Gastrocnemius medialis (tissue), 4 donors: Measurements from ENCODE around the gene PHOX2A. TPM values are rescaled to one million over a fixed set of nuclear protein-coding genes. Genes with fewer than 3 reads are reported as not detected.
A peak's percentile ranks its signal among the peaks of the same experiment; 100 is the strongest.

ENCODE experiments used
- ATAC-seq, 2 donors: fragments of 150-250 bp; one replicate each; pipeline ENCODE4 v1.9.1; 2016
- DNase-seq, 2 donors: peaks; one replicate each; pipeline ENCODE4 v3.0.0-alpha.2; 2019
- H3K27ac ChIP-seq, 4 donors: fragments of 200-600 bp; sonication (generic); 1 replicate in 1 of 4; 2 replicates in 3 of 4; pipeline ENCODE4 v1.5.1; 2016 to 2018; ENCODE audit warnings: mild to moderate bottlenecking in 2 of 4, moderate library complexity in 1 of 4
- H3K27me3 ChIP-seq, 3 donors: fragments of 200-600 bp; sonication (generic) in 2 of 3; 1 replicate in 1 of 3; 2 replicates in 2 of 3; pipeline versions ENCODE4 v1.5.1 to v1.6.0; 2016 to 2019; ENCODE audit warnings: mild to moderate bottlenecking in 1 of 3, moderate library complexity in 1 of 3
- H3K36me3 ChIP-seq, 2 donors: fragments of 200-600 bp; sonication (generic) in 1 of 2; one replicate each; pipeline ENCODE4 v1.5.1; 2017 to 2018
- H3K4me1 ChIP-seq, 2 donors: fragments of 200-600 bp; sonication (generic) in 1 of 2; one replicate each; pipeline ENCODE4 v1.5.1; 2016 to 2017; ENCODE audit warnings: mild to moderate bottlenecking in 2 of 2
- H3K4me3 ChIP-seq, 4 donors: fragments of 200-600 bp; sonication (generic) in 3 of 4; 1 replicate in 1 of 4; 2 replicates in 3 of 4; pipeline ENCODE4 v1.5.1; 2016 to 2019; ENCODE audit warnings: mild to moderate bottlenecking in 2 of 4
- H3K9me3 ChIP-seq, 3 donors: fragments of 200-600 bp; sonication (generic) in 2 of 3; 1 replicate in 1 of 3; 2 replicates in 2 of 3; pipeline ENCODE4 v1.5.1; 2016 to 2019
- CTCF ChIP-seq, 5 experiments: fragments of 450-650 bp in 3 of 5; fragments of 200-600 bp in 2 of 5; sonication (generic) in 2 of 5; IDR thresholded peaks in 4 of 5; conservative IDR thresholded peaks in 1 of 5; 1 replicate in 4 of 5; 2 replicates in 1 of 5; pipeline ENCODE4 v1.5.1; 2016 to 2019; ENCODE audit warnings: antibody characterized with exemption in 5 of 5, mild to moderate bottlenecking in 3 of 5, moderate library complexity in 3 of 5
- POLR2A ChIP-seq, 2 donors: fragments of 450-650 bp; IDR thresholded peaks; one replicate each; pipeline ENCODE4 v1.6.1; 2017; ENCODE audit warnings: antibody characterized with exemption in 2 of 2, mild to moderate bottlenecking in 2 of 2, moderate library complexity in 2 of 2
- in situ Hi-C, 4 donors: fragments of 200-750 bp; cut with MboI; loops; one replicate each; pipeline versions ENCODE4 v1.15.0 to v1.8.0; 2017; ENCODE audit warnings: low sequenced_read_pairs in 4 of 4
- intact Hi-C: fragments of 100-400 bp; cut with DNase I; formaldehyde crosslinking; loops from one replicate; pipeline ENCODE4 v1.15.1; 2023; ENCODE audit warnings: low total_unique reads
- total RNA-seq, 4 donors: library from RNA; depleted of rRNA; stranded (reverse); fragments of >200 nt; gene quantifications; one replicate each; pipeline versions ENCODE4 v1.1.0 to v1.2.3, GENCODE V29; 2016

PHOX2A gene
- total RNA-seq, 4 donors from 2014 or later = not detected

GRCh38 chr11:72238492-72239312 is 5.3 kb downstream of the PHOX2A start:
- Histone ChIP-seq H3K4me1 (peaks cover 10 to 22% of the 10 kb centered on the region in 2 donors), H3K27me3 (peaks cover 15 to 24% (median 22%) of the 10 kb centered on the region in 3 donors), H3K27ac (peak overlapping the region; percentile 54 to 74 (median 64)), H3K36me3 (peaks cover 0 to 36% of the 10 kb centered on the region in 2 donors), H3K4me3 (no peak overlapping the region), H3K9me3 (no peaks in the 10 kb centered on the region)
- in situ Hi-C loops = loop anchor here in 1 of 4 donors (10.0 kb wide), 1 partner anchor 186 kb away; no protein-coding TSS in a partner anchor
- TF ChIP-seq CTCF (IDR thresholded peaks at IDR 0.05 in 4 of 5, conservative IDR thresholded peaks at IDR 0.05 in 1 of 5) (no peak), POLR2A (IDR thresholded peaks at IDR 0.05) (no peak)
- DNase-seq (peak in 1 of 2 donors; percentile 11), ATAC-seq (no peak)
- intact Hi-C loops = loop anchor here (5.0 kb wide), 1 partner anchor 174 kb away; no protein-coding TSS in a partner anchor

GRCh38 chr11:72238040-72238450 is 5.9 kb downstream of the PHOX2A start:
- TF ChIP-seq POLR2A (IDR thresholded peaks at IDR 0.05) = no peak
- peak in 4 of 5 experiments; percentile 34 to 53 (median 50) for TF ChIP-seq CTCF (IDR thresholded peaks at IDR 0.05 in 4 of 5, conservative IDR thresholded peaks at IDR 0.05 in 1 of 5)
- ATAC-seq (no peak), DNase-seq (peak in 1 of 2 donors; percentile 27)
- H3K4me3 ChIP-seq = no peak overlapping the region
- no peaks in the 10 kb centered on the region for H3K9me3 ChIP-seq
- in situ Hi-C loops (loop anchor here in 1 of 4 donors (10.0 kb wide), 1 partner anchor 187 kb away; no protein-coding TSS in a partner anchor), intact Hi-C loops (loop anchor here (5.0 kb wide), 1 partner anchor 174 kb away; no protein-coding TSS in a partner anchor)
- no peak overlapping the region for H3K27ac ChIP-seq
- peaks cover 10 to 22% of the 10 kb centered on the region in 2 donors for H3K4me1 ChIP-seq
- H3K27me3 ChIP-seq = peaks cover 8 to 17% (median 15%) of the 10 kb centered on the region in 3 donors
- peaks cover 0 to 42% of the 10 kb centered on the region in 2 donors for H3K36me3 ChIP-seq

GRCh38 chr11:72237112-72237931 is 6.7 kb downstream of the PHOX2A start:
- peaks cover 10 to 22% of the 10 kb centered on the region in 2 donors for H3K4me1 ChIP-seq
- H3K36me3 ChIP-seq = peaks cover 0 to 50% of the 10 kb centered on the region in 2 donors
- ATAC-seq = no peak
- in situ Hi-C loops = loop anchor here in 1 of 4 donors (10.0 kb wide), 1 partner anchor 187 kb away; no protein-coding TSS in a partner anchor
- DNase-seq = peak in 1 of 2 donors; percentile 12
- peaks cover 5 to 12% (median 8%) of the 10 kb centered on the region in 3 donors for H3K27me3 ChIP-seq
- H3K4me3 ChIP-seq = no peak overlapping the region
- TF ChIP-seq CTCF (IDR thresholded peaks at IDR 0.05 in 4 of 5, conservative IDR thresholded peaks at IDR 0.05 in 1 of 5) (no peak), POLR2A (IDR thresholded peaks at IDR 0.05) (no peak)
- intact Hi-C loops = loop anchor here (5.0 kb wide), 1 partner anchor 175 kb away; no protein-coding TSS in a partner anchor
- peak overlapping the region in 2 of 4 donors; percentile 15 to 27 for H3K27ac ChIP-seq
- no peaks in the 10 kb centered on the region for H3K9me3 ChIP-seq

- Histone ChIP-seq H3K36me3 (peaks cover 0 to 55% of the 10 kb centered on the region in 2 donors), H3K9me3 (no peaks in the 10 kb centered on the region), H3K27ac (peak overlapping the region in 2 of 4 donors; percentile 15 to 27), H3K4me1 (peaks cover 10 to 22% of the 10 kb centered on the region in 2 donors), H3K4me3 (no peak overlapping the region), H3K27me3 (peaks cover 2 to 7% (median 5%) of the 10 kb centered on the region in 3 donors)
- intact Hi-C loops (loop anchor here (5.0 kb wide), 1 partner anchor 176 kb away; no protein-coding TSS in a partner anchor), in situ Hi-C loops (loop anchor here in 1 of 4 donors (10.0 kb wide), 1 partner anchor 188 kb away; no protein-coding TSS in a partner anchor)
- ATAC-seq (no peak), DNase-seq (no peak)
- TF ChIP-seq CTCF (IDR thresholded peaks at IDR 0.05 in 4 of 5, conservative IDR thresholded peaks at IDR 0.05 in 1 of 5) (no peak), POLR2A (IDR thresholded peaks at IDR 0.05) (no peak)
Measured at GRCh38 chr11:72236774-72237111, 7.2 kb downstream of the PHOX2A start.
